GM19025 (cell line): ENCODE results near the gene CEACAM1.
"Not testable (repeated sequence)": the region's sequence is repeated elsewhere in the genome, so short reads cannot be mapped to it uniquely, and the experiment has no call there.

Experiments
- ATAC-seq: cut with Tn5 transposase; IDR thresholded peaks from one replicate; pipeline ENCODE4 v1.9.1; 2021; ENCODE audit warnings: mild to moderate bottlenecking, low read depth, moderate library complexity; ENCODE audit not compliant: unreplicated experiment

The CEACAM1 gene

DNA sequence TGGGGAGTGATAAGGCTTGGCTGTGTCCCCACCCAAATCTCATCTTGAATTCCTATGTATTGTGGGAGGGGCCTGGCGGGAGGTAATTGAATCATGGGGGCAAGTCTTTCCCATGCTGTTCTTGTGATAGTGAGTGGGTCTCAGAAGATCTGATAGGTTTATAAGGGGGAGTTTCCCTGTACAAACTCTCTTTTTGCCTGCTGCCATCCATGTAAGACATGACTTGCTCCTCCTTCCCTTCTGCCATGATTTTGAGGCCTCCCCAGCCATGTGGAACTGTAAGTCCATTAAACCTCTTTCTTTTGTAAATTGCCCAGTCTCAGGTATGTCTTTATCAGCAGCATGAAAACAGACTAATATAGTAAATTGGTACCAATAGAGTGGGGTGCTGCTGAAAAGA lies 20.8 kb upstream of the CEACAM1 start:
- not testable (repeated sequence) for ATAC-seq

DNA sequence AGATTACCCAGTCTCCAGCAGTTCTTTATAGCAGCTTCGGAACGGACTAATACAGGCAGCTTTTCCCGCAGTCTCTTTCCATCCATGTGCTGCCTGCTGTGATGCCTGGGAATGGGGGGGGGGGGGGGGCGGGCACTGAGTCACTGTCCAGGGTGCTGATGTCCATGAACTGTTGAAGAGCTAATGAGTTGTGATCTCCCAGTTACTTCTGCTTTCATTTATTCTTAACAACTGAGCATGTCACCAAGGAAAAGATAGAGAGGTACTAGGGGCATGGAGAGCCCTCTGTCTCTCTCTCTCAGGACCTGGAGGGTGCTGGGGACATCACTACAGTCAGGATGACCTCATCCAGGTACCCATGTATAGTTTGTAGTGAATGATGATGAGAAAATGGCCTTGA lies 20.3 kb upstream of the CEACAM1 start:
- no peak for ATAC-seq

- ATAC-seq: no peak
Measured at GRCh38 chr19:42547929-42548328, 19.6 kb upstream of the CEACAM1 start.

GRCh38 chr19:42546831-42547500 lies 18.7 kb upstream of the CEACAM1 start:
- ATAC-seq: no peak

GRCh38 chr19:42544146-42544545 lies 15.9 kb upstream of the CEACAM1 start:
- no peak for ATAC-seq

- ATAC-seq: no peak
Measured at GRCh38 chr19:42542791-42543190, 14.5 kb upstream of the CEACAM1 start.

DNA sequence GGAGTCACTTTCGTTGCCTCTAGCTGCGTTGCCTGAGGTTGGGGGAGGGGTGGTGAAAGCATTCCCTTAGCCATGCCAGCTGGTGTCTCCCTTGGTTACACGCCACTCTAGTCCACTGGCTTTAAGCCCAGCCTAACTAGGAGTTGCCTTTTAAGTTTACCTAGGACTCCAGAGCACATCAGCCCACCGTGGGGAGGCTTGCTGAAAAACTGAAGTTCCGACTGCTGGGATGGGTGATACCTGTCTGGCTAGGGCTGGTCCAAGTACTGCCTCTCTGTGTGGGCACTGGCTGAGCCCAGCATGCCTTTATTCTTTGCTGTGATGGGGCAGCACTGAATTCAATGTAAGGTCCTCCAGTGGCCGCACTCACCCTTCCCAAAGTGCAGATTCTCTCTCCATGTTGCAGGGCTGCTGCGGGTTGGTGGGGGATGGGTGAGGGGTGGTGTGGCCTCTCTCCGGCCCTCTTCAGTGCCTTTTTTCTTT lies 11.8 kb upstream of the CEACAM1 start:
- no peak for ATAC-seq

DNA sequence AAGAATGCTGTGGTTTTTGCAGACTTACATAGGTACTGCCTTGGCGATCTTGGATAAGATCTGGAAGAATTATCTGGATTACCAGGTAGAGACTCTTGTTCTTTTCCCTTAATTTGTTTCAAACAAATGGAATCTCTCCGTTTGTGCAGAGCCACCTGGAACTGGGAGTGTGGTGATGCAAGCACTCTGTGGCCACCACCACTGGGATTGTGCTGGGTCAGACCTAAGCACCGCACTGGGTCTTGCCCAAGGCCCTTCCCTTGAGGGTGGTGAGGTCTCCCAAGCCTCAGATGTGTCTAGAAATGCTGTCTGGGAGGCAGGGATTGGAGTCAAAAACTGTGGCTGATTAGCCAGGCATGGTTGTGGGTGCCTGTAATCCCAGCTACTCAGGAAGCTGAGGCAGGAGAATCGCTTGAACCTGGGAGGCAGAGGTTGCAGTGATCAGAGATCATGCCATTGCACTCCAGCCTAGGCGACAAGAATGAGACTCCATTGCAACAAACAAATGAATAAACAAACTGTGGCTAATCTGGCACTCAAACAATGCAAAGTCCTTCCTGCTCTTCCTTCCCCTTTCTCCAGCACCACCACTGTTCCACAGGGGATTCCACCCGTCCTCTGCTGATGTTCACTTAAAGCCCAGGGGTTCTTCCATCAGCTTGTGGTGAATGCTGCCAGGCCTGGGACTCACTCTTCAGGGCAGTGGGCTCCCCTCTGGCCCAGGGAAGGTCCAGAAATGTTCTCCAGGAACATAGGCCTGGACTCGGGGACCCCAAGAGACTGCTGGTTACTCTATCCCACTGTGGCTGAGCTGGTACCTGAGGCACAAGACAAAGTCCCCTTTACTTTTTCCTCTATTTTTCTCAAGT lies 10.8 kb upstream of the CEACAM1 start:
- no peak for ATAC-seq

DNA sequence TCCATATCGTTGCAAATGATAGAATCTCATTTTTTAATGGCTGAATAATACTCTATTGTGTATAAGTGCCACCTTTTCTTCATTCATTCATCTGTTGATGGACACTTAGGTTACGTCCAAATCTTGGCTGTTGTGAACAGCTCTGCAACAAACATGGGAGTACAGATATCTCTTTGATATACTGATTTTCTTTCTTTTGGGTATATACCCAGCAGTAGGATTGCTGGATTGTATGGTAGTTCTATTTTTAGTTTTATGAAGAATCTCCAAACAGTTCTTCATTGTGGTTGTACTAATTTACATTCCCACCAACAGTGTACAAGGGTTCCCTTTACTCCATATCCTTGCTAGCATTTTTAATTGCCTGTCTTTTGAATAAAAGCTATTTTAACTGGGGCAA lies 7.0 kb upstream of the CEACAM1 start:
- ATAC-seq: not testable (repeated sequence)

DNA sequence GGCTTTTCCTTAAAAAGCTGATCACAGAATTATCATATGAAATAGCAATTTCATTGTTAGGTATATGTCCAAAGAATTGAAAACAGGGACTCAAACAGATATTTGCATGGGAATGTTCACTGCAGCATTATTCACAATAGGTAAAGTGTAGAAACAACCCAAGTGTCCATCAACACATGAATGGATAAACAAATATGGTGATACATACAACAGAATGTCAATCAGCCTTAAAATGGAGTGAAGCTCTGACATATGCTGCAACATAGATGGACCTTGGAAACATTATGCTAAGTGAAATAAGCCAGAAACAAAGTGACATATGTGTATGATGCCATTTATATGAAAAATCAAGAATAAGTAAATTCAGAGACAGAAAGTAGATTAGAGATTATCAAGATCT lies 6.1 kb upstream of the CEACAM1 start:
- no peak for ATAC-seq

GRCh38 chr19:42532891-42533290 lies 4.6 kb upstream of the CEACAM1 start:
- ATAC-seq: no peak

- ATAC-seq: no peak
Measured at GRCh38 chr19:42531313-42531712, 3.0 kb upstream of the CEACAM1 start.

- ATAC-seq: no peak
Measured at GRCh38 chr19:42529248-42529764, 1.0 kb upstream of the CEACAM1 start.

- ATAC-seq: no peak
Measured at GRCh38 chr19:42524943-42525342, 3.3 kb downstream of the CEACAM1 start.

GRCh38 chr19:42524250-42524649 lies 4.0 kb downstream of the CEACAM1 start:
- ATAC-seq: no peak

- ATAC-seq: not testable (repeated sequence)
Measured at GRCh38 chr19:42522262-42522661, 6.0 kb downstream of the CEACAM1 start.

- no peak for ATAC-seq
Measured at GRCh38 chr19:42521346-42522030, 6.8 kb downstream of the CEACAM1 start.

DNA sequence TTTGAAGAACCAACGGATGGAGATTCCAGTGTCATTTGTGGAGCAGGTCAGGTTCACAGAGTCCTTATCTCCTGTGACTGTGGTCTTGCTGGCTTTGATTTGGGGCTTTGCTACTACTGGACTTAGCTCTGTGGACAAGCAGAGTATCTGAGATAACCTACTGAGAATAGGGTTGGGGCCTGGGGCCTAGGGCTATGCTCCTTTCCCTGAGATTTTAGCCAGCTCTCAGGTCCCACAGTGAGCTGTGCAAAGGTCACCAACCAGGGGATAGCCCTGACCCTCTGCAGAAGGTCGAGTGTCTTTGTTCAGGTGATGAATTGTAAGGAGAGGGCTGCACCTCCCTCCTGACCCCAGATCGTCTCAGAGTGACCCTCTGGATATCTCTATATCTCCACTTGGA lies 9.2 kb downstream of the CEACAM1 start:
- ATAC-seq: no peak

DNA sequence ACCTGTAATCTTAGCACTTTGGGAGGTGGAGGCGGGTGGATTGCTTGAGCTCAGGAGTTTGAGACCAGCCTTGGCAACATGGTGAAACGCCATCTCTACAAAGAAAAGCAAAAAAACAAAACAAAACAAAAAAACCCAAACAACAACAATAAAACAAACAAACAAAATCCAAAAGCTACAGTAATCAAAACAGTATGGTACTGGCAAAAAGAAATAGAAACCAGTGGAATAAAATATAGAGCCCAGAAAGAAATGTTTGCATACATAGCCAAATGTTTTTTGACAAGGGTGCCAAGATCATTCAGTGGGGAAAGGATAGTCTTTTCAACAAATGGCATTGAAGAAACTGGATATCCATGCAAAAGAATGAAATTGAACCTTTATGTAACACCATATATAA lies 11.5 kb downstream of the CEACAM1 start:
- no peak for ATAC-seq

GRCh38 chr19:42515241-42515832 lies 12.9 kb downstream of the CEACAM1 start:
- ATAC-seq: no peak

DNA sequence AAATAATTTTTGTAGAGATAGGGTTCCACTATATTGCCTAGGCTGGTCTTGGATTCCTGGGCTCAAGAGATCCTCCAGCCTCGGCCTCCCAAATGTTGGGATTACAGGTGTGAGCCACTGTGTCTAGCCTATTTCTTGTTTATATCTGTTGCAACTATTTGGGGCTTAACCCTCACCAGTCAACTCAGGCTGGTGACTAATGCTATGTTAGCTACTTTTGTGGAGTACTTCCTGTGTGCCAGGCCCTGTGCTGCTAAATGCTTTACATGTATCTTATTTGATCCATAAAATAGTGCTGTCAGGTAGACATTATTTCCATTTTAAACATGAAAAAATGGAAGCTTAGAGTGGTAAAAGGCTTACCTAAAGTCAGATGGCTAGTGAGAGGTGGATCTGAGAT lies 13.8 kb downstream of the CEACAM1 start:
- ATAC-seq: no peak
